Natural killer cell treated with Interleukin-12 subunit alpha and Interleukin-12 subunit beta and Interleukin-15 and Interleukin-18, amount 100 ng/mL, for 72 hours (primary cell): ENCODE results near the gene ADAMTS17. TPM values are rescaled to one million over a fixed set of nuclear protein-coding genes. Genes with fewer than 3 reads are reported as not detected.

ENCODE experiments used
- ATAC-seq, 2 donors: fragments of 150-1000 bp; cut with Tn5 transposase in 1 of 2; sonication (Bioruptor Pico), chemical (Tn5 transposase) in 1 of 2; 2 replicates each; pipeline ENCODE4 v1.10.0; 2021
- DNase-seq: peaks from one replicate; pipeline ENCODE4 v3.0.0; 2022; ENCODE audit warnings: low spot score
- H3K27ac Mint-ChIP-seq, 2 donors: 1 replicate in 1 of 2; 2 replicates in 1 of 2; pipeline ENCODE4 v1.8.0; 2022; ENCODE audit warnings: mixed read lengths in 2 of 2, mild to moderate bottlenecking in 1 of 2, moderate library complexity in 1 of 2
- H3K27me3 Mint-ChIP-seq, 2 donors: 1 replicate in 1 of 2; 2 replicates in 1 of 2; pipeline ENCODE4 v1.8.0; 2022; ENCODE audit warnings: mixed read lengths in 2 of 2
- H3K36me3 Mint-ChIP-seq: one replicate; pipeline ENCODE4 v1.8.0; 2022; ENCODE audit warnings: mixed read lengths
- H3K4me1 Mint-ChIP-seq, 2 donors: 1 replicate in 1 of 2; 2 replicates in 1 of 2; pipeline ENCODE4 v1.8.0; 2022; ENCODE audit warnings: low read depth in 2 of 2, mixed read lengths in 2 of 2, mild to moderate bottlenecking in 1 of 2
- H3K4me3 Mint-ChIP-seq: one replicate; pipeline ENCODE4 v1.8.0; 2022; ENCODE audit warnings: mixed read lengths
- H3K9me3 Mint-ChIP-seq: 2 replicates; pipeline ENCODE4 v1.8.0; 2022; ENCODE audit warnings: mixed read lengths
- total RNA-seq, 2 donors: library from RNA; stranded (reverse); gene quantifications; one replicate each; pipeline ENCODE4 v1.2.3, GENCODE V29; 2022

ADAMTS17 gene
- total RNA-seq, 2 donors from 2014 or later = 0.31 to 0.59 TPM

- Mint-ChIP-seq H3K4me3 (no peak overlapping the region), H3K9me3 (no peaks in the 10 kb centered on the region), H3K27me3 (peaks cover 25 to 35% of the 10 kb centered on the region in 2 donors), H3K4me1 (peaks cover 0 to 2% of the 10 kb centered on the region in 2 donors), H3K36me3 (no peaks in the 10 kb centered on the region), H3K27ac (no peak overlapping the region)
- ATAC-seq = no peak
- no peak for DNase-seq
These were observed 207.6 kb downstream of the ADAMTS17 start for GRCh38 chr15:100134089-100134583.

DNA sequence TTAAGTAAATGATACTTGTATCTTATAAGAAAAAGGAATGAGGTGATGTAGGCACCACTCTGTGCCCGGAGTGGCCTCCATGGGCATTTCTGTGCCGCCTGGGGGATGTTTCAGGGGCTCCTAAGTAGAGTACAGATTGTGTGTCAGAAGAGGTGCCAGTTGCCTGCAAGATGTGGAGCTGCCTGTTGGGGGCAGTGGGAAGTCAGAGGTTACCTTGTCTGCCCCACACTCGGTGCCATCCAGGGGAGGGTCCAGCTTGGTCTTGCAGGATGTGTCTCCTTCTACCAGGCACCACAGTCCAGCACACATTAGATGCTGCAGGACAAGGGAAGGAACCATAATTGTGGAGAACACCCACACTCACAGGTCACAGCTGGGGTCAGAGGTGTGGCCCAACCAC is 208.8 kb downstream of the ADAMTS17 start:
- ATAC-seq = no peak
- Mint-ChIP-seq H3K4me1 (peaks cover 0 to 2% of the 10 kb centered on the region in 2 donors), H3K27me3 (peaks cover 18 to 24% of the 10 kb centered on the region in 2 donors), H3K4me3 (no peak overlapping the region), H3K27ac (no peak overlapping the region), H3K9me3 (no peaks in the 10 kb centered on the region), H3K36me3 (no peaks in the 10 kb centered on the region)
- DNase-seq = no peak

GRCh38 chr15:100132309-100132708 is 209.5 kb downstream of the ADAMTS17 start:
- H3K9me3 Mint-ChIP-seq = no peaks in the 10 kb centered on the region
- peaks cover 0 to 2% of the 10 kb centered on the region in 2 donors for H3K4me1 Mint-ChIP-seq
- H3K27me3 Mint-ChIP-seq = peaks cover 14 to 18% of the 10 kb centered on the region in 2 donors
- no peak for DNase-seq
- H3K36me3 Mint-ChIP-seq = no peaks in the 10 kb centered on the region
- no peak for ATAC-seq
- H3K27ac Mint-ChIP-seq = no peak overlapping the region
- H3K4me3 Mint-ChIP-seq = no peak overlapping the region

DNA sequence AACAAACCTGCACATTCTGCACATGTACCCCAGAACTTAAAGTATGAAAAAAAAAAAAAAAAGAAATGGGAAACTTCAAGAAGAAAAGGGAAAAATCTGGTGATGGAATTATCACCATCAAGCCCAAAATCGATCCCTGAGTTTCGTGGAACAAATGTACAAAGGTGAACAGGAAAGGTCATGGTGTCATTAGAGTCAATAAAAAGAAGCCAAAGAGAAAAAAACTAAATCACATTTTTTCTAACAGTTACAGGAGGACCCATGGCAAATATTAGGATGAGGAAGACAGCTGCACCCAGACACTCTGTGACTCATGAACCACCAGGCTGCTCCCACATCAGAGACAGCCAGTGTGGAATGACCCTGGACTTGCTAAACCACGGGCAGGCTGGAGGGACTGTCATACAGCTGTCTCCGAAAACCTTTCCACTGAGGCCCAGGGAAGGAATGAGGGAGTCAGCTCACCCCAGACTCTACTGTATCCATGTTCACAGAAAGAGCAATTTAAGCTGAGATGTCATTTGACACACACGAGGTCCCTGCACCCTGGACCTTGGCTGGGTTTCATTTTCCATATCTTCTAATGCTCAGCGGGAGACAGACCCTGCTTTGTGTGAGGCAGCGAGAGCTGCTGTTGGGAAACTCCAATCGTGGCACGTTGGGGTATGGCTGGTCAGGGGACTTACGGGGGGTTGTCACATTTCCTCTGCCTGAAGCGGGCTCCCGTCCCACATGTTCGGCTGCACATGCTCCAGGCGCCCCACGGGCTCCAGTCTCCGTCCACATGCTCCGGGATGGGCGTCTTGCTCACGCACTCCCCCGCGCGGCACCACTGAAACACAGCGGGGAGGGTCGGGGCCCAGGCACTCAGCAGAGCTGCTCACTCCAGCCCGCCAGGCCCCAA is 210.2 kb downstream of the ADAMTS17 start:
- no peak overlapping the region for H3K4me3 Mint-ChIP-seq
- peak; percentile 36 to 61 for ATAC-seq
- no peaks in the 10 kb centered on the region for H3K36me3 Mint-ChIP-seq
- H3K27me3 Mint-ChIP-seq = peaks cover 10 to 11% of the 10 kb centered on the region in 2 donors
- no peak for DNase-seq
- no peaks in the 10 kb centered on the region for H3K9me3 Mint-ChIP-seq
- H3K27ac Mint-ChIP-seq = no peak overlapping the region
- H3K4me1 Mint-ChIP-seq = peaks cover 0 to 2% of the 10 kb centered on the region in 2 donors

DNA sequence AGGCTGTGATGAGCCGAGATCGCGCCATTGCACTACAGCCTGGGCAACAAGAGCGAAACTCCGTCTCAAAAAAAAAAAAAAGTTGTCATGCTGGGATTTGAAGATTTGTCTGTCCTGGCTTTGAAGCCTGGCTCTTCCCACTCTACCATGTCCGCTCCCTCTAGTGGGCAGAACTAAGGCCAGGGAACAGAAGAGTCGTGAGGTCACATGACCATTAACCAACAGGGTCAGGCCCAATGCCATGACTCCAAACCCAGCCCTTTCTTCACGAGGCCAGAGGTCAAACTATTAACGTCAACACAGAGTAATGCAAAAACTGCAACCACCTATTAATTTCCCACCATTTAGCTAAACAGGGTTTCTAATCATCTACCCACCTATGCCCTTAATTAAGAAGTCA is 212.1 kb downstream of the ADAMTS17 start:
- Mint-ChIP-seq H3K27me3 (peaks cover 5 to 8% of the 10 kb centered on the region in 2 donors), H3K27ac (no peak overlapping the region), H3K4me3 (no peak overlapping the region), H3K9me3 (no peaks in the 10 kb centered on the region), H3K36me3 (no peaks in the 10 kb centered on the region), H3K4me1 (peaks cover 0 to 2% of the 10 kb centered on the region in 2 donors)
- ATAC-seq (no peak), DNase-seq (no peak)

GRCh38 chr15:100125401-100126191 is 216.2 kb downstream of the ADAMTS17 start:
- Mint-ChIP-seq H3K36me3 (peaks cover 14% of the 10 kb centered on the region), H3K27ac (no peak overlapping the region), H3K9me3 (peaks cover 12% of the 10 kb centered on the region), H3K4me1 (no peaks in the 10 kb centered on the region), H3K27me3 (no peaks in the 10 kb centered on the region), H3K4me3 (no peak overlapping the region)
- no peak for ATAC-seq
- no peak for DNase-seq

GRCh38 chr15:100124936-100125335 is 216.8 kb downstream of the ADAMTS17 start:
- H3K27ac Mint-ChIP-seq = no peak overlapping the region
- DNase-seq = no peak
- H3K9me3 Mint-ChIP-seq = peaks cover 12% of the 10 kb centered on the region
- H3K4me3 Mint-ChIP-seq = no peak overlapping the region
- H3K36me3 Mint-ChIP-seq = peaks cover 15% of the 10 kb centered on the region
- peaks cover 0 to under 1% of the 10 kb centered on the region in 2 donors for H3K27me3 Mint-ChIP-seq
- H3K4me1 Mint-ChIP-seq = no peaks in the 10 kb centered on the region
- ATAC-seq = no peak

DNA sequence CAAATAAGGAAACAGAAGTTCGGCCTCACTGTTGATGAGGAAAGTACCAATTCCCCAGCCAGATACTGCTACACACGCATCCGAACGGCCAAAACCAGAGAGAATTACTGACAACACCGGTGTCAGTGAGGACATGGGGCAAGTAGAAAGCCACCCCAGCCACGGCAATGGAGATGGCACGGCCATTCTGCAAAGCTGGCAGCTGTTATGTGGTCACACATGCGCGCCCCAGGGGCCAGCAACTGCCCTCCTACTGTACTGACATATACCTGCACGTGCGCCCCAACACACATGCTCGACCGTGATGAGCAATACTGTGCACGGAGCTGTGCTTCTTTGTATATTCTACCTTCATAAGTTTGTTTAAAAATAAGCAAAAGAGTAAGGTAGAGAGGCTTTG is 217.4 kb downstream of the ADAMTS17 start:
- H3K4me1 Mint-ChIP-seq = no peaks in the 10 kb centered on the region
- H3K27ac Mint-ChIP-seq = no peak overlapping the region
- ATAC-seq (no peak), DNase-seq (no peak)
- peaks cover 14% of the 10 kb centered on the region for H3K9me3 Mint-ChIP-seq
- H3K27me3 Mint-ChIP-seq = peaks cover 0 to 3% of the 10 kb centered on the region in 2 donors
- H3K4me3 Mint-ChIP-seq = no peak overlapping the region
- H3K36me3 Mint-ChIP-seq = peaks cover 15% of the 10 kb centered on the region

- H3K27me3 Mint-ChIP-seq = peaks cover 0 to 3% of the 10 kb centered on the region in 2 donors
- no peaks in the 10 kb centered on the region for H3K4me1 Mint-ChIP-seq
- peaks cover 14% of the 10 kb centered on the region for H3K9me3 Mint-ChIP-seq
- ATAC-seq (no peak), DNase-seq (no peak)
- no peak overlapping the region for H3K4me3 Mint-ChIP-seq
- no peak overlapping the region for H3K27ac Mint-ChIP-seq
- H3K36me3 Mint-ChIP-seq = peaks cover 15% of the 10 kb centered on the region
These were observed 218.2 kb downstream of the ADAMTS17 start for GRCh38 chr15:100123611-100124010.

DNA sequence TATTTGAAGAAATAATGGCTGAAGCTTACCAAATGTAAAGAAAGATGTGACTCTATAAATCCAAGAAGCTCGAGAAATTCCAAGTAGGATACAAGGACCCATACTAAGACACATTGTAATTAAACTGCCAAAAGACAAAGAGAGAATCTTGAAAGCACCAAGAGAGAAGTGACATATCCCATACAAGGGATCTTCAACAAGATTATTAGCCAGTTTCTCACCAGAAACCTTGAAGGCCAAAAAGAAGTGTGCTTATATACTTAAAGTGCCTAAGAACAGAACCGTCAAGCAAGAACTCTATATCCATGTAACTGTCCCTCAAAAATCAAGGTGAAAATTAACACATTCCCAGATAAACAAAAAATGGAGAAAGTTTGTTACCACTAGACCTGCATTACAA is 220.5 kb downstream of the ADAMTS17 start:
- peaks cover 0 to 3% of the 10 kb centered on the region in 2 donors for H3K27me3 Mint-ChIP-seq
- H3K4me3 Mint-ChIP-seq = no peak overlapping the region
- no peak for DNase-seq
- no peaks in the 10 kb centered on the region for H3K4me1 Mint-ChIP-seq
- H3K27ac Mint-ChIP-seq = no peak overlapping the region
- peaks cover 15% of the 10 kb centered on the region for H3K36me3 Mint-ChIP-seq
- ATAC-seq = no peak
- peaks cover 14% of the 10 kb centered on the region for H3K9me3 Mint-ChIP-seq

GRCh38 chr15:100120111-100120510 is 221.7 kb downstream of the ADAMTS17 start:
- peaks cover 15% of the 10 kb centered on the region for H3K36me3 Mint-ChIP-seq
- DNase-seq = no peak
- peaks cover 14% of the 10 kb centered on the region for H3K9me3 Mint-ChIP-seq
- ATAC-seq = no peak
- H3K27me3 Mint-ChIP-seq = peaks cover 0 to 3% of the 10 kb centered on the region in 2 donors
- H3K4me3 Mint-ChIP-seq = no peak overlapping the region
- no peaks in the 10 kb centered on the region for H3K4me1 Mint-ChIP-seq
- H3K27ac Mint-ChIP-seq = no peak overlapping the region

- H3K27me3 Mint-ChIP-seq = peaks cover 7 to 8% of the 10 kb centered on the region in 2 donors
- peaks cover 0 to 3% of the 10 kb centered on the region in 2 donors for H3K4me1 Mint-ChIP-seq
- H3K36me3 Mint-ChIP-seq = peaks cover 15% of the 10 kb centered on the region
- ATAC-seq (no peak), DNase-seq (no peak)
- H3K4me3 Mint-ChIP-seq = no peak overlapping the region
- no peak overlapping the region for H3K27ac Mint-ChIP-seq
- H3K9me3 Mint-ChIP-seq = peaks cover 14% of the 10 kb centered on the region
These were observed 223.2 kb downstream of the ADAMTS17 start for GRCh38 chr15:100118546-100118945.

DNA sequence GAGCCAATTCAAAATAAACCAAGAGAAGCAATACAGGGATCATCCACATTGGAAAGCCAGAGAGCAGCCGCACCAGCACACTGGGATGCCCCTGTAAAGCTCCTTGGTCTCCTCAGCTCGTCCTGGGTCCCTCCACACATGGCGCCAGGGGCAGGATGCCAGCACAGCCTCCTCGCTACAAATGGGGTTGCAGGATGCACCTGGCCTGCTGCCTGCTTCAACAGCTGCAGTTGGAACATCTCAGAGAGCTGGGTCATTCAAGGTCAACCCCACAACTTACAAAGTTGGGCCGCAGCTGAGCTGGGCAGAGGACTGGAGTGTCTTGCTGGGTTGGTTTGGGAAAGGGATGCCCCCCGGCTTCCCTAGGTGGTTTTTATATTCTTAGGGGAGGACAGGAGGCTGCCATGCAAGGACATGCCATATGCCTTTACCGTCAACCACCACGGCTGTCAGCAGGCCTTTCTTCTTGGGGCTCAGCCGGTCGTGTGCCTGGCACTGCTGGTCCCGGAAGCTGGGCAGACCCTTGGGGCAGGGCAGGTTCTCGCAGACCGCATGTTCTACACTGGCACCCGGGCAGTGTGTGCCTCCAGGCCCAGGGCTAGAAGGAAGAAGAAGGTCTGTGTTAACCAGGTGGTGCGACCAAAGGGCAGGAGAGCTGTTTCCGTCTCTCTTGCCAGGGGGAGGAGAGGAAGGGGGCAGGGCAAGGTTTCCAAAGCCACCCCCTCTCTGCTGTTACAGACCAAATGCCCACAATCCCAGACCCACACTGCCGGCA is 225.2 kb downstream of the ADAMTS17 start:
- Mint-ChIP-seq H3K4me1 (peaks cover 0 to 3% of the 10 kb centered on the region in 2 donors), H3K27ac (no peak overlapping the region), H3K9me3 (peaks cover 8% of the 10 kb centered on the region), H3K36me3 (peaks cover 9% of the 10 kb centered on the region), H3K27me3 (peaks cover 7 to 8% of the 10 kb centered on the region in 2 donors), H3K4me3 (no peak overlapping the region)
- ATAC-seq (no peak), DNase-seq (no peak)
